Measurements from ENCODE around the gene ZNF592. TPM values are rescaled to one million over a fixed set of nuclear protein-coding genes. Genes with fewer than 3 reads are reported as not detected.

ZNF592 gene
- total and polyA plus RNA-seq, 2 donors (not counting 3 experiments of a cell fraction or from before 2014, with no cell fraction given) = 12.3 to 21.1 TPM

DNA sequence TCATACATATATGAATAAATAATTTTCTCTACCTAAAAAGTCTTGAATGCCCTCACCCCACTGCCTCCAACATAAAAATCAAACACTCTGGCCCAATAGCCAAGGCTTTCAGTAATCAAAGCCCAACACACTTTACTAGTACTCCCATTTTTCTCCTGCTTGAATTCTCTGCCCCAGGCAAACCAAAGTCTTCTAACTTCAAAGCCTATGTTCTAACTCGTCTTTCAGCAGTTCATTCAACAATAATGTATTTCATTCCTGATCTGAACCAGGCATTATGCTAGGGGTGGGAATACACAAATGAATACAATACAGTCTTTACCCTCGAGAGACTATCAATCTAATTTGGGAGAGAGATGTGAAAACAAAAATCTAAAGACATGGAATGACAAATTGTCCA, 11.4 kb upstream of the ZNF592 start:
- Histone ChIP-seq H3K36me3 (ENCODE audit: control insufficient read depth in 2 of 2, extremely low read depth in 1 of 2, insufficient read depth in 2 of 2, low read length in 2 of 2) (no peaks in the 10 kb centered on the region), H3K27ac (ENCODE audit: insufficient read depth, low read depth, low read length) (no peak overlapping the region), H3K27me3 (ENCODE audit: control insufficient read depth in 2 of 2, insufficient read depth in 2 of 2, low read length in 2 of 2) (no peaks in the 10 kb centered on the region), H3K4me3 (replicated peaks in 1 of 3; ENCODE audit: insufficient read depth in 1 of 3, low read depth in 1 of 3, low read length in 3 of 3) (no peak overlapping the region), H4K20me1 (replicated peaks; ENCODE audit: control insufficient read depth, extremely low read depth, insufficient read depth, low read length) (no peaks in the 10 kb centered on the region), H3K4me2 (ENCODE audit: insufficient read depth, low read length) (no peak overlapping the region), H3K9ac (replicated peaks; ENCODE audit: extremely low read depth, insufficient read depth, low read length) (no peak overlapping the region), H3K79me2 (ENCODE audit: control insufficient read depth, insufficient read depth, low read length) (no peaks in the 10 kb centered on the region), H3K4me1 (ENCODE audit: control insufficient read depth, extremely low read depth, insufficient read depth, low read length) (no peaks in the 10 kb centered on the region), H3K9me3 (replicated peaks; ENCODE audit: control insufficient read depth, insufficient read depth, low read length) (no peaks in the 10 kb centered on the region), H2AFZ (ENCODE audit: low read depth, low read length) (no peak overlapping the region), H3K9me1 (replicated peaks; ENCODE audit: control insufficient read depth, extremely low read depth, insufficient read depth, low read length) (no peaks in the 10 kb centered on the region)
- POLR2A ChIA-PET = no interaction called here
- no peak for TF ChIP-seq EZH2 (IDR thresholded peaks at IDR 0.05; ENCODE audit: borderline replicate concordance, low read depth, low read length, severe bottlenecking)
- no peak for TF ChIP-seq JUN (IDR thresholded peaks at IDR 0.05; ENCODE audit: borderline replicate concordance, insufficient read depth, insufficient read length, low read depth)
- TF ChIP-seq POLR2AphosphoS5 (IDR thresholded peaks at IDR 0.05; ENCODE audit: insufficient read depth, low read depth, low read length) = no peak
- TF ChIP-seq FOS (IDR thresholded peaks at IDR 0.05; ENCODE audit: borderline replicate concordance, insufficient read depth, low read length) = no peak
- intact Hi-C loops (cut with micrococcal nuclease) = no loop called here
- CTCF ChIA-PET = no interaction called here
- no peak for FAIRE-seq
- no TSS peak for BruUV-seq (replicated peaks)
- DNase-seq (ENCODE audit: low read depth, low spot score) = no peak
- dilution Hi-C loops (cut with MboI; ENCODE audit: extremely low pct_ligation_motif_present, low sequenced_read_pairs) = no loop called here

DNA sequence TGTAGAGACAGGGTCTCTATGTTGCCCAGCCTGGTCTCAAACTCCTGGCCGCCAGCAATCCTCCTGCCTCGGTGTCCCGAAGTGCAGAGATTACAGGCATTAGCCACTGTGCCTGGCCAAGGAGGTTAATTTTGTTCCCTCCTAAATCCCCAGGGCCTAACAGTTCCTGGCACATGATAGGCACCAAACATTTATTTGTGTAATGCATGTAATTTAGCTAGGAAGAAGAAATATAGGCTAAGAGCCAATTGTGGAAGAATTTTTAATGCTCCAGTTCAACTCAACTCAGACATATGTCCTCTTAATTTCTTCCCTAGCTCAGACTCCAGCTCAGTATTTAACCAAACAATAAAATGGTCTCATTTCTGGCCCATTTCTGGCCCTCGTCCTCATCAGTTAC, 7.7 kb upstream of the ZNF592 start:
- Histone ChIP-seq H3K27ac (ENCODE audit: insufficient read depth, low read depth, low read length) (no peak overlapping the region), H3K27me3 (ENCODE audit: control insufficient read depth in 2 of 2, insufficient read depth in 2 of 2, low read length in 2 of 2) (no peaks in the 10 kb centered on the region), H3K4me3 (replicated peaks in 1 of 3; ENCODE audit: insufficient read depth in 1 of 3, low read depth in 1 of 3, low read length in 3 of 3) (no peak overlapping the region), H2AFZ (ENCODE audit: low read depth, low read length) (no peak overlapping the region), H3K9ac (replicated peaks; ENCODE audit: extremely low read depth, insufficient read depth, low read length) (no peak overlapping the region), H3K36me3 (ENCODE audit: control insufficient read depth in 2 of 2, extremely low read depth in 1 of 2, insufficient read depth in 2 of 2, low read length in 2 of 2) (no peaks in the 10 kb centered on the region), H3K79me2 (ENCODE audit: control insufficient read depth, insufficient read depth, low read length) (no peaks in the 10 kb centered on the region), H3K9me3 (replicated peaks; ENCODE audit: control insufficient read depth, insufficient read depth, low read length) (no peaks in the 10 kb centered on the region), H4K20me1 (replicated peaks; ENCODE audit: control insufficient read depth, extremely low read depth, insufficient read depth, low read length) (no peaks in the 10 kb centered on the region), H3K4me2 (ENCODE audit: insufficient read depth, low read length) (no peak overlapping the region), H3K9me1 (replicated peaks; ENCODE audit: control insufficient read depth, extremely low read depth, insufficient read depth, low read length) (no peaks in the 10 kb centered on the region), H3K4me1 (ENCODE audit: control insufficient read depth, extremely low read depth, insufficient read depth, low read length) (no peaks in the 10 kb centered on the region)
- no peak for FAIRE-seq
- CTCF ChIA-PET = interaction anchor here (1.0 kb wide), 1 partner anchor 11 kb away, joined by 4 read pairs; no protein-coding TSS in a partner anchor
- BruUV-seq (replicated peaks) = no TSS peak
- no peak for TF ChIP-seq FOS (IDR thresholded peaks at IDR 0.05; ENCODE audit: borderline replicate concordance, insufficient read depth, low read length)
- no peak for TF ChIP-seq JUN (IDR thresholded peaks at IDR 0.05; ENCODE audit: borderline replicate concordance, insufficient read depth, insufficient read length, low read depth)
- no peak for TF ChIP-seq POLR2AphosphoS5 (IDR thresholded peaks at IDR 0.05; ENCODE audit: insufficient read depth, low read depth, low read length)
- TF ChIP-seq, protein P1, sequence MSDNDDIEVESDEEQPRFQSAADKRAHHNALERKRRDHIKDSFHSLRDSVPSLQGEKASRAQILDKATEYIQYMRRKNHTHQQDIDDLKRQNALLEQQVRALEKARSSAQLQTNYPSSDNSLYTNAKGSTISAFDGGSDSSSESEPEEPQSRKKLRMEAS (IDR thresholded peaks at IDR 0.05; ENCODE audit: insufficient read depth, insufficient read length) = no peak
- TF ChIP-seq GATA2 (IDR thresholded peaks at IDR 0.05; ENCODE audit: insufficient read depth, insufficient read length, low read depth, low read length) = no peak
- TF ChIP-seq, protein P2, sequence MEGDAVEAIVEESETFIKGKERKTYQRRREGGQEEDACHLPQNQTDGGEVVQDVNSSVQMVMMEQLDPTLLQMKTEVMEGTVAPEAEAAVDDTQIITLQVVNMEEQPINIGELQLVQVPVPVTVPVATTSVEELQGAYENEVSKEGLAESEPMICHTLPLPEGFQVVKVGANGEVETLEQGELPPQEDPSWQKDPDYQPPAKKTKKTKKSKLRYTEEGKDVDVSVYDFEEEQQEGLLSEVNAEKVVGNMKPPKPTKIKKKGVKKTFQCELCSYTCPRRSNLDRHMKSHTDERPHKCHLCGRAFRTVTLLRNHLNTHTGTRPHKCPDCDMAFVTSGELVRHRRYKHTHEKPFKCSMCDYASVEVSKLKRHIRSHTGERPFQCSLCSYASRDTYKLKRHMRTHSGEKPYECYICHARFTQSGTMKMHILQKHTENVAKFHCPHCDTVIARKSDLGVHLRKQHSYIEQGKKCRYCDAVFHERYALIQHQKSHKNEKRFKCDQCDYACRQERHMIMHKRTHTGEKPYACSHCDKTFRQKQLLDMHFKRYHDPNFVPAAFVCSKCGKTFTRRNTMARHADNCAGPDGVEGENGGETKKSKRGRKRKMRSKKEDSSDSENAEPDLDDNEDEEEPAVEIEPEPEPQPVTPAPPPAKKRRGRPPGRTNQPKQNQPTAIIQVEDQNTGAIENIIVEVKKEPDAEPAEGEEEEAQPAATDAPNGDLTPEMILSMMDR (IDR thresholded peaks at IDR 0.05; ENCODE audit: extremely low read depth in 1 of 2, insufficient read depth in 1 of 2, low read depth in 1 of 2, low read length in 2 of 2) = no peak
- TF ChIP-seq MYC (IDR thresholded peaks at IDR 0.05; ENCODE audit: low read depth, low read length) = no peak
- no peak for TF ChIP-seq EZH2 (IDR thresholded peaks at IDR 0.05; ENCODE audit: borderline replicate concordance, low read depth, low read length, severe bottlenecking)
- no peak for TF ChIP-seq POLR2A (IDR thresholded peaks at IDR 0.05; ENCODE audit: low read depth, low read length)
- no peak for DNase-seq (ENCODE audit: low read depth, low spot score)
- intact Hi-C loops (cut with micrococcal nuclease) = no loop called here
- POLR2A ChIA-PET = no interaction called here
- dilution Hi-C loops (cut with MboI; ENCODE audit: extremely low pct_ligation_motif_present, low sequenced_read_pairs) = no loop called here
